Activated CD8-positive, alpha-beta memory T cell treated with anti-CD3 and anti-CD28 coated beads for 1 hour (primary cell): ENCODE results near the gene WRAP73.
A peak's percentile ranks its signal among the peaks of the same experiment; 100 is the strongest.

ENCODE experiments used
- DNase-seq, 2 donors: peaks; one replicate each; pipeline ENCODE4 v3.0.0-alpha.2; 2020; ENCODE audit warnings: low read depth in 1 of 2; ENCODE audit errors: extremely low read depth in 1 of 2

WRAP73 gene, protein sequence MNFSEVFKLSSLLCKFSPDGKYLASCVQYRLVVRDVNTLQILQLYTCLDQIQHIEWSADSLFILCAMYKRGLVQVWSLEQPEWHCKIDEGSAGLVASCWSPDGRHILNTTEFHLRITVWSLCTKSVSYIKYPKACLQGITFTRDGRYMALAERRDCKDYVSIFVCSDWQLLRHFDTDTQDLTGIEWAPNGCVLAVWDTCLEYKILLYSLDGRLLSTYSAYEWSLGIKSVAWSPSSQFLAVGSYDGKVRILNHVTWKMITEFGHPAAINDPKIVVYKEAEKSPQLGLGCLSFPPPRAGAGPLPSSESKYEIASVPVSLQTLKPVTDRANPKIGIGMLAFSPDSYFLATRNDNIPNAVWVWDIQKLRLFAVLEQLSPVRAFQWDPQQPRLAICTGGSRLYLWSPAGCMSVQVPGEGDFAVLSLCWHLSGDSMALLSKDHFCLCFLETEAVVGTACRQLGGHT

DNA sequence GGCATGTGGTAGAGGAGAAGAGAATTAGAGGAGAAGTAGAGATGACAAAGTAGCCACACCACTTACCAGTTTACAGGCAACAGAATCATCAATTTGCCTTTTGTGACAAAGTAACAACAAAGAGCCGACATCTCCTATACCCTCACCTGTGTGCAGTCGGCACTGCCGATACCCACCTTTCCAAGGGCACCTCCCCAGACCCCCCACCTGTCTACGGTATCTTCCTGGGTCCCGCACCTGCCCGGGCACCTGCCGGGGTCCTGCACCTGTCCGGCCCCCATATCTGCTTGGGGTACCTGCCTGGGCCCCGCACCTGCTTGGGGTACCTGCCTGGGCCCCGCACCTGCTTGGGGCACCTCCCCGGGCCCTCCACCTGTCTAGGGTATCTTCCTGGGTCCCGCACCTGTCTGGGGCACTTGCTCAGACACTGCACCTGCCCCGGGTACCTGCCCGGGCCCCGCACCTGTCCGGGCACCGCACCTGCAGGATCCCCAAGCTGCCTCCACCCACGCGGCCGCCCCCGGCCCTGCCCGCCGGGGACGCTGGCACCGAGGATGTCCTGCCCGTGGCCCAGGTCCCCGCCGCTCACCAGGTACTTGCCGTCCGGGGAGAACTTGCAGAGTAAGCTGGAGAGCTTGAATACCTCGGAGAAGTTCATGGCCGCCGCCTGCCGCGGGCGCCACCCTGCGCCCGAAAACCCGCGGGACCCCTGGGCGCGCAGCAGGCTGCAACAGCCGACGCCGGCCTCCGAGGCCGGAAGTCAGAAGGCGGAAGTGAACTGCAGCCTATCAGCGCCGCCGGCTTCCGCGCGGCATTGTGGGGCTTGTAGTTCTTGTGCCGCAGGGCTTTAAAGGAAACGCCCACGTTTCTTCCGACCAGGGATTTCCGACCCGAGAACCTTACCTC lies at the start of gene WRAP73:
WRAP73 (minus strand) TSS at position 762 of the 906 bp plus-strand sequence; CDS start at position 658, 104 bp downstream.
- peak; percentile 59 to 81 for DNase-seq

DNA sequence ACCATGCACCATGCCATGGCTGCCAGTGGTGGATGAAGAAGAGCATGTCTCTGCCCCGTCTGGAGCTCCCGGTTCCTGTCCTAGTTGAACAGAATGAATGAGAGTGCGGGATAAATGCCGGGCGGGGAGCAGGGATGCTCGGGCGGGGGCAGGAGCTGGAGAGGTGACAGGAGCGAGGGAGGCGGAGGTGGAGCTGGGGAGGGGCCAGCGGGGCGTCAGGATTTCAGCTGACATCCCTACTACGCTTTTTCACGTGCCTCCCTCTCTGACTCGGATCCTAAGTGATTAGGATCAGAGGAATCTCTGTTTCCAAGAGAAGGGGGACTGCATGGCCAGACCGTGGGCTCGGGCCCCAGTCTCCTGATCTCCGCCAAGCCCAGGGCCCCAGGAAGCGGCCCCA lies 49.7 kb upstream of the WRAP73 start:
- DNase-seq, result no peak

DNA sequence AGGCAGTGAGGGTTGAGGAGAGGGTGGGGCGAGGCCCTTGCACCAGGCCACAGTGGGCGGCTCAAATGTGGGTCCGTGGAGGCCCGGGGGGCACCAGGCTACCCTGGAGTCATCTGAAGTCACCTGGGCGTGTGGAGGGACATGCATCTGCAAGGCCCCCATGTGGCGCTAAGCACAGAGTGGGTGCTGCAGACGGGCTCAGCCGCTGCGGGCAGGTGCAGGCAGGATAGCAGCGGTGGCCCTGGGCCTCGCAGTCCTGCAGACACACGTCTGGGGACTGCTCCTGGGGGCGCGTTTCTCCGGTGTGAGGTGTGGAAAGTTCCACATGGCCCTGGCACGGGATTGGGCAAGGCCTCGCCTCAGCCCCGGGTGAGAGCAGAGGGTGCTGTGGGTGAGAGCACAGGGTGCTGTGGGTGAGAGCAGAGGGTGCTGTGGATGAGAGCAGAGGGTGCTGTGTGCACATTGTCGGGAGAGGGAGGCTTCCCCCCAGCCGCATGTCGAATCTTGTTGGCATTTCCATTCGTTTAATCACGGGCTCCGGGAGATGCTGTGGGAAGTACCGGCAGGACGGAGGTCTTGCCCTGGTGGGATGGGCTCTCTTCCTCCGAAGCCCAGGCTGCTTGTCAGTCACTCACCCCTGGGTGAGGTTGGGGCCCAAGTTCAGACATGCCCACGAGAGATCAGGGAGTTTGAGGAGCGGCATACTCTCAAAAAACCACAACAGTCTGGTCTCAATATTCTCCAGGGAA lies 48.9 kb upstream of the WRAP73 start:
- DNase-seq, result no peak

DNA sequence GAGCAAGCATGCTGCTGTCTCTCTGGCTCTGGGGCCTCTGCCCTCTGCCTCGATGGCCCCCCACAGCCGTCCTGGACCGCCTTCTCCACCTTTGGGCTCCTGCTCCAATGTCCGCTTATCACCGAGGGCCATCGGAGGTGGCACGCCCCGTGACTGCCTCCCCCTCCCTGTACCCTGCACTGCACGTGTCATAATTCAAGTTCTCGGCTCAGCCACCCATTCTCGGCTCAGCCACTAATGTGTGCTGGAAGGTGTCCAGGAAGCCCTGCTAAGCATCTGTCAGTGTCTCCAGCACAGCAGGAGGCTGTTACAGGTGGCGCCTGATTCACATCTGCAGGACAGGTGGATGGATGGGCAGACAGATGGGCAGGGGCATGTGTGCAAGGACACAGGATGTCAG lies 47.9 kb upstream of the WRAP73 start:
- no peak for DNase-seq

DNA sequence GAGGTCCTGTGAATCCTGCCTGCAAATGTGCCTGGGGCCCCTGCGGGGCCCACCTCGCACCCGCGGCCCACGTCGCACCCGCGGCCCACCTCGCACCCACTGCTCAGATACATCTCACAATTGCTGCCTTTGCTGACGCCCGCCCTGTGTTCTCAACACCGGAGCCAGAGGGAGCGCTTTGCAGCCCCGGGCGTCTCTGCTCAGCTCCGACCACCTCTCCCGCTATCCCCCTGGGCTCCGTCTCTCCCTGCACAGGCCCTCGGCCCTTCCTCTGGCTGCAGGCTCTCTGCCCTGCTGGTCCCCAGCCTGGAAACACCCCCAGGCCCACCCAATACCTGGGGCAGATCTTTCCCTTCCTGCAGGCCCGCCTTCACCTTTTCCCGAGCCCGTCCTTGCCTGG lies 47.2 kb upstream of the WRAP73 start:
- no peak for DNase-seq

DNA sequence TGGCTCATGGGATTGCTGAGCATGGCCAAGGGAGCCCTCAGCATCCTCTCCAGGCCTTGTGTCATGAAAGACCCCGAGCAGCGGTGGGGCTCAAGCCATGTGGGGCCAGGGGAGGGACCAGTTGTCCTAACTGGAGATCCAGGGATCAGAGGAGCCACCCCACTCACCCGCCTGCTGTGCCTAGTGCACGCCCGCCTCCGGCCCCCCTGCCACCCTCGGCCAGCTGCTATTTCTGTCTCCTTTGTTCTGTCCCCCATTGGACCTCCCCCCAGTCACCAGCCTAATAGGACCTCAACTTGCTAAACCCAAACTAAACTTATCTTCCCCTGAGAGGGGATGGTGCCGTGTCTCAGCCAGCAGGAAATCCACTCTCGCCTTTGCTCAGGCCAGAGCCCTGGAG lies 46.8 kb upstream of the WRAP73 start:
- no peak for DNase-seq

DNA sequence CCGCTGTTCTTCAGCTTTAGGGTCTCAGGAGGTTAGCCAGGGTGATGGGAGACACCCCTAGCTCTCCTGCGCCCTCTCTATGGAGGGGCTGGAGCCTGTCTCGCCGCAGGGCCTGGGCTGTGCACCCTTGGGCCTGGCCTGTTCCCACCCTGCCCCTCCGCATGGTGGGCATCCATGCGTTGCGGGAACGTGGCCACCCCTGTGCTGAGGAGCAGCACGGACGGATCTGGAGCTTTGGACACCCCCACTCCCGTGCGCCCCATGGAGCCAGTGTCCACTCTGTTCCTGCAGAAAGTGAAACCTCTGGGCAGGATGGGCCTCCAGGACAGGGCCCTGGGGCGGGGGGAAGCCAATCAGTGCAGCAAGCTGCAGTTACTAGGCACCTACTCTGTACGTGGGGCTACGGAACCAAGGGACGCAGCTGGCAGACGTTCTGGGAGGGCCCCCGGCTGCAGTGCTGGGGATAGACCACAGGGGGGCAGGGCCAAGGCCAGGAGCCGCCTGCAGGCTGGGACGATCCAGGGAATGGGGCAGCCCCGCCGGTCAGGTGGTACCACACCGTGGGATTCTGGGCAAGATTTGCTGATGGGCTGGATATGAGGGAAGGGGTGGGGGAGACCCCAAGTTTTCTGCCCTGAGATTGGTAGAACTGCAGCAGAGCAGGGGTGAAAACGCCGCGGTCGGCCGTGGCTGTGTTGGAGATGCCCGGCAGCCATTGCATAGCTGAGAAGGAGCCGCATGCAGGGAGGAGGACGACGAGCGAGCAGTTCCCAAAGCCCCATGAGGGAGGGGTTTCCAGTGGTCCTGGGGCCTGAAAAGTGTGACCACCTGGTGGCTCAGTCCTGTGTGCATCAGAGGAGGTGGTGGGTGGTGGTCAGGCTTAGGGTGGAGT lies 45.7 kb upstream of the WRAP73 start:
- DNase-seq, result no peak

DNA sequence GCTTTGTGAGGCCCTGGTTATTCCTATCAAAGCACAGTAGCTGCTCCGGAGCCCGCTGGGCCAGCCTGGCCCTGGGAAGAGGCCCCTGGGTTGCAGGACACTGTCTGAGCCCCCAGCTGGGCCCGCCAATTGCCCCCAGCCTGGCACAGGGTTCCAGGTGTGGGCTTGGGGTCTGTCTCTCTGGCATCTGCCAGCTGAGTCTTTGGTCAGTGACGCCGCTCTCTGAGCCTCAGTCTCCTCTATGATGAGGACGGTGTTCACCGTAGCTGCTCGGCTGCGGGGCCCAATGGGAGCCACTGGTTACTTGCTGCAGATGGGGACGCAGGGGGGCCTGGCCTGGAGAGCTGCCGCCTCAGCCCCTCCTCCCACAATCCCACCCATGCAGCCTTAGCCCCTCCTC lies 43.4 kb upstream of the WRAP73 start:
- no peak for DNase-seq

DNA sequence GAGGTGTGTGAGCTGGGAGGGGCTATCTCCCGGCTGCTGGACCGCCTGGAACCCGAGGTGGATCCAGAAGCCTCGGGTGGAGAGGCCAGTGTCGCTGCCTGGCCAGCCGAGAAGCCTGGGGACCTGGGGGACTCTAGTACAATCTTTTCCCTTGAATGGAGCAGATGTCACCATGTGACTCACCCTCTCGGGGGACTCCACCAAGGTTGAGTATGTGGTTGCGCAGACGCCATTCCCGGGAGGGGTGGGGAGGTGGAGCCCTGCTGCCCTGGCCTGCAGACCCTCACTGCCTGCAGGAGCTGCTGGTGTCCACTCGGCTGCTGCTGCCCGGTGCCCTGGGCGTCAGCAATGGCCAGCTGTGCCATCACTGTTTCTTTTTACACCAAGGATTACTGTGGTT lies 42.7 kb upstream of the WRAP73 start:
- DNase-seq, result no peak

DNA sequence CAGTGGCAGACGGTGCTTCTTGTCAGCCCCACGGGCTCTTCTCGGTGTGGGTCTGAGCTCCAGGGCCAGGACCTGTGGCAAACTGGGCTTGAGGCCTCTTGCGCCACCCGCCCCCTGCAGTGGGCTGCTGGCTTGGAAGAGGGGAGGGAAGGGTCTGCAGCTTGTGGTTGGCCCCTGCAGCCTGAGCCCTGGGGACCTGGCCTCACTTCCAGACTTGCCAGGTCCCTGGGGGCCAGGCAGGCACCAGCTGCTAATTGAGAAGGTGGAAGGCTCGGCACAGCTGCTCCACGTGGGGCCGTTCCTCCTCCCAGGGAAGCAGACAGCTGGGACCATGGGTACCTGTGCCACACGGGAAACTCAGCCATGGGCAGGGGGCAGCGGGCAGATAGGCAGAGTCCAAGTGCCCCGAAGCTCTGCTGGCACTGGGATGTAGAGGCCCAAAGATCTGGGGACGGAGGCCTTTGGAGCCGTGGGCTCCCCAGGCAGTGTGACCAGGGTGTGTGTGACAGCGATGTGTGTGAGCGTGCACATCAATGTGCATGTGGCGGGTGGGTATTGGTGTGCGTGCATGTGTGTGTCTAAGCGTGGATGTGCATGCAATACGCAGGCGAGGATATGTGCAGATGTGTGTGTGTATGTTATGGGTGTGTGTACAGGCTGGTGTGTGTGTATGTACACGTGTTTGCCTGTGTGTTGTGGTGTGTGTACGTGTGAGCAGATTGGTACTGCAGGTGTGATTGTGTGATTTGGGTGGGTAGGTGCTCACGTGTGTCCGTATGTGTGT lies 41.7 kb upstream of the WRAP73 start:
- DNase-seq, result no peak

DNA sequence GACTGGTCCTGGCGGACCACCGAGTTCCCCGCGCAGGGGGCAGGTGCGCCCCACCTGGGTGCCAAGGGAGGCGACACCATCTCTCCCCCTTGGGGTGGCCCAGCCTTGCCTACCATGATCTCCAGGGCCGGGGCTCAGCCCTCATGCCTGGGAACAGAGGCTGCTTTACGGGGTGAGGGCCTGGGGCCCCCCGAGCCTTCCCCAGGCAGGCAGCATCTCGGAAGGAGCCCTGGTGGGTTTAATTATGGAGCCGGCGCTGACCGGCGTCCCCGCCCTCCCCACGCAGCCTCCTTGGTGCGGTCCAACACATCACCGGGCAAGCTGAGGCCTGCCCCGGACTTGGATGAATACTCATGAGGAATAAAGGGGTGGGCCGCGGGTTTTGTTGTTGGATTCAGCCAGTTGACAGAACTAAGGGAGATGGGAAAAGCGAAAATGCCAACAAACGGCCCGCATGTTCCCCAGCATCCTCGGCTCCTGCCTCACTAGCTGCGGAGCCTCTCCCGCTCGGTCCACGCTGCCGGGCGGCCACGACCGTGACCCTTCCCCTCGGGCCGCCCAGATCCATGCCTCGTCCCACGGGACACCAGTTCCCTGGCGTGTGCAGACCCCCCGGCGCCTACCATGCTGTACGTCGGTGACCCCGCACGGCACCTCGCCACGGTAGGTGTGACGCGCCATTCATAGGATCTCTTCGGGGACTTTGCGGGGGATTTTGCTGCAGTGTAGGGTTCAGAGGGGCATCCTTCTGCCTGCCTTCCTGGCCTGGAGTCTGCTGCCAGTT lies 40.6 kb upstream of the WRAP73 start:
- no peak for DNase-seq

DNA sequence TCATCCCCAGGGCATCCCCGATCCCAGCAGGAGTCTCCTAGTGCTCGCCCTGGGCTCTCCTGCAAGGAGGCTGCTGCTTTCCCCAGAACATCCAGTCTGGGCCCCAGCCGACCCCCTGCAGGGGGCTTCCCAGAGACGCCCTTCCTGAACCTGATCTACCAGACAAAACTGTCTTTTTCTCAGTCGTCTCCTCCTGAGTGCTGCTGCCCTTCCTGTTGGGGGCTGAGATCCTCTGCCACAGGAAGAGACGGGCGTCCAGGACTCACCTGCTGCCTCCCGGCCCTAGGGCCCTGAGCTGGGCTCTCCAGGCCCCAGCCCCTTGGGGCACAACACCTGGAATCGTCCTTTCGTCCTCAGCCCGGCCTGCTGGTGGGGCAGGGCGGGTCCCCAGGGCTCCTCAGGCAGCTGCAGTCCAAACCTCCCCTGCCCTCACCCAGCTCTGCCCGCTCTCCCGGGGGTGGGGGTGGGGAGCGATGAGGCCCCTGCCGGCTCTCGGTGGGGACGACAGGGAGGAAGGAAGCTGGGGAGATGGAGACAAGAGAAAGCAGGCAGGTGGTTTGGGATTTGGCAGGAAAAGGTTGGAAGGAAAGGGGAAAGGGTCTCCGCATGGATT lies 39.3 kb upstream of the WRAP73 start:
- no peak for DNase-seq

DNA sequence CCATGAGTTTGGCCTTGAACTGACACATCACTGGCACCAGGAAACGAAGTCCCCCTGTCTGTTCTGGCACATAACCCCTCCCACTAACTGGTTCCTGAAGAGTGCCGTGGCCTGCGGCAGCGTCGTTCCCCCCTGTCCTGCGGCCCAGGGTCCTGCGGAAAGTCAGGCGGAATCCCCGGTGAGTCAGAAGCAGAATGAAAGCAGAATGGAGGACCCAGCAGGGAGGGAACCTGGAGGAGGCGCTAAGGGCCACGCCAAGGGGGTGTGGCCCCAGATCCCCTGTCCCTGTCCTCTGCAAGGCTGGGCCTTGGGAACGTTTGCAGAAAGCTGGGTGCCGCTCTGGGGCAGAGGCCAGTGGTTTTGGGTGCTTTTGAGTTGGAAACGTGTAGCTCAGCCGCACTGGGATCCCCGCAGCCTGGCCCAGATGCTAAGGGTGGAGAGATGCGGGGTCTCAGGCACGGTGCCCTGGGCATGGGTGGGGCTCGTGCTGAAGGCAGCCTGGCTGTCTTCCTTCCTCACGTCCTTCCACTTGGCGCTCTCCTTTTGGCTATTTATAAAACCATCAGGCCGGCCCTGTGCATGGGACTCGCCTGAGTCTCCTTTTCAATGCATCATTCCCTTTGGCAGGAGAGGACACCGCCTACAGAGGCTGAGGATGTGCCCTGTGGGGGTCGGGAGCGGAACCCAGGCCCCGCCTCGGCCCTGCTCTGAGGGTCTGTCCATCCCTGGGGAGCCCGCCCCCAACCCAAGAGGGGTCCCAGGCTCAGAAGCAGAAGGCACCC lies 38.6 kb upstream of the WRAP73 start:
- no peak for DNase-seq

DNA sequence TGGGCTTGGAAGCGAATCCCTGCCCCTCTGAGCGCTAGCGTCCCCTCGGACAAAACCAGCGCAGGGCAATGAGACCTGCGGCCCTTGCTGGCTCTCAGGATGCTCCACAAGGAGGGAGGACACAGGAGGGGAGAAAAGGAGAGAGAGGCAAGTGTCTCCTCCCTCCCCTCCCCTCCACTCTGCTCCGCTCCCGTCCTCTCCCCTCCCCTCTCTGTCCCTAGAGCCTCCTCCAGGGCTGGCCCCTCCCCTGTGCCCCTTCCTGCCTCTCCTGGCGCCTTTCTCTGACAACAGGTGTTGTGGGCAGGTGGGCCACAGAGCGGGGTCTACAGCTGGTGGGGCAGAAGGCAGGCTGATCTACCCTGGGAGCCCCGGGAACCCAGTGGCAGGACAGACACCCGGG lies 37.6 kb upstream of the WRAP73 start:
- no peak for DNase-seq

DNA sequence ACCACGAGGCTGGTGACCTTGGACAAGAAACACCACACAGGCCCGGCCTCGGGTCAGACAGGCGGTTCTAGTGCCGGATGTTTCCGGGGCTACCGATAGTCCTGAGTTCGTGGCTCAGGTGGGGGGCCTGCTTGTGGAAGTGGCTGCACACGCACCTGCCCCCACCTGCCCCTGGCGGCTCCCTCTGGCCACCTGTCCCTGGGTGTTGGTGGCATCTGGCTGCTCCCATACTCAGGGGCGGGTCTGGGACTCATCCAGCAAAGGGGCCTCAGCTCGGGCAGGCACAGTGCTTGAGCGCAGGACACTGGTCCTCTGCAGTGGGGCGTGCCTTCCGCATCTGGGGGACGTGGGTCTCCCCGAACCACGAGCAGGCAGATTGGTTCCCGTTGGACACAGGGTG lies 36.0 kb upstream of the WRAP73 start:
- no peak for DNase-seq

DNA sequence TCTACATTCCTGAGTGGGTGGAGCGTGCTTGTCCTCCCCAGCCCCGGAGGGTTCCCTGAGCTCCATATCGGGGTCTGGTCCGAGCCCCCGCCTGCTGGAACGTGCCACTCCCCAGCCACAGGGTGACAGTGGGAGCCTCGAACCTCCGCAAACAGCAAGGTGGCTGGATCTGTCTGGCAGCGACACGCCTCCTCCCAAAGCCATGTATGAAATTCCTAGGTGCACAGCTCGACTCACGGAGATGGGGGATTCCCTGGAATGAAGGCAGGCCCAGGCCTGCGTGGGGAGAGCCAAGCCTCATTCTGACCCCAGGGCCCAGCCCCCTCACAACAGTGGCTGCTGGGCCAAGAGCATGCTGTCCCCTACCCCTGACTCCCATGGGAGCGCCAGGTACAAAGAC lies 35.3 kb upstream of the WRAP73 start:
- no peak for DNase-seq

DNA sequence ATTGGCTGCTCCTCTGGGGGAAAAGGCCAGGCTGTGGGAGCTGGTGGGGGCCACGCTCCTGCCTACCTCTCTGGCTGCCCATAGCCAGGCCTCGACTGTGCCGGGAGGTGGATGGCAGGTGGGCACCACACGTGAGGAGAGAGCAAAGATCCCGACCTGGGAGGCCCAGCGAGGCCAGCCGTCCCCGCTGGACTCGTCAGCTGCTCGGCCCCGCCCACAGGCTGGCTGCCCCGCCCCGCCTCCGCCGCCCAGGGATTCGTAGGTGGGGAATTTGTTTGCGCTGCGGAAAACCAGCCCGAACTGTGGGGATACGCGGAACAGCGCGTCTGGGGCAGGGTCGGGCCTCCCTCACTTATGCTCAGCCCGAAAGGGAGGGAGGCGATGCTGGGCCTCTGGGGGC lies 34.1 kb upstream of the WRAP73 start:
- no peak for DNase-seq
